ENCODE data around the gene EPHA10. TPM values are rescaled to one million over a fixed set of nuclear protein-coding genes. Genes with fewer than 3 reads are reported as not detected.

EPHA10 gene
- total and polyA plus RNA-seq, 4 donors: under 0.01 to 0.09 (median 0.03) TPM; not detected in 1

DNA sequence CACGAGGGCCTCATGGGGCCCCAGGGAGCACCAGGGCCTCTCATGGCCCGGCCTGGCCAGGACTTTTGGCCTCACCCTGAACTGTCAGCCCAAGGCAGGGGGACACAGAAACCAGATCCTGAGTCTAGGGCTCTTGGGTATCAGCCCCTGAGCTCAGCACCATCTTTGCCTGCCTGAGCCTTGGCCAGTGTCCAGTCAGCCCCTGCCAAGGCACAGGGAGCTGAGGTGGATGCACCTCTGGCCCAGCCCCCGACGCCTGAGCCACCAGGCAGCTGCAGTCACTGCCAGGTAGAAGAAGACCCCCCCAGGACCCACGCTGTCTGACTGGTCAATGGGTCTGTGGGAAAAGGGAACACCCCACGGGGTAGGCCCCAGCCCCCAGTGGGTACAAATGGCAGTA lies 47.3 kb downstream of the EPHA10 start:
- H3K9me3 ChIP-seq (ENCODE audit: control insufficient read depth in 4 of 4, low read length in 3 of 4): no peaks in the 10 kb centered on the region
- no peak for DNase-seq (ENCODE audit: low spot score)
- TF ChIP-seq YY1 (IDR thresholded peaks at IDR 0.05): no peak
- no peak for TF ChIP-seq HNF4A (conservative IDR thresholded peaks at IDR 0.05)
- no peak for TF ChIP-seq HNF4G (IDR thresholded peaks at IDR 0.05)
- TF ChIP-seq, protein P1, sequence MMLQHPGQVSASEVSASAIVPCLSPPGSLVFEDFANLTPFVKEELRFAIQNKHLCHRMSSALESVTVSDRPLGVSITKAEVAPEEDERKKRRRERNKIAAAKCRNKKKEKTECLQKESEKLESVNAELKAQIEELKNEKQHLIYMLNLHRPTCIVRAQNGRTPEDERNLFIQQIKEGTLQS (IDR thresholded peaks at IDR 0.05): no peak
- TF ChIP-seq FOXA1 (IDR thresholded peaks at IDR 0.05): no peak
- no peak for TF ChIP-seq GABPA (IDR thresholded peaks at IDR 0.05 in 1 of 2, conservative IDR thresholded peaks at IDR 0.05 in 1 of 2)
- TF ChIP-seq, protein P2, sequence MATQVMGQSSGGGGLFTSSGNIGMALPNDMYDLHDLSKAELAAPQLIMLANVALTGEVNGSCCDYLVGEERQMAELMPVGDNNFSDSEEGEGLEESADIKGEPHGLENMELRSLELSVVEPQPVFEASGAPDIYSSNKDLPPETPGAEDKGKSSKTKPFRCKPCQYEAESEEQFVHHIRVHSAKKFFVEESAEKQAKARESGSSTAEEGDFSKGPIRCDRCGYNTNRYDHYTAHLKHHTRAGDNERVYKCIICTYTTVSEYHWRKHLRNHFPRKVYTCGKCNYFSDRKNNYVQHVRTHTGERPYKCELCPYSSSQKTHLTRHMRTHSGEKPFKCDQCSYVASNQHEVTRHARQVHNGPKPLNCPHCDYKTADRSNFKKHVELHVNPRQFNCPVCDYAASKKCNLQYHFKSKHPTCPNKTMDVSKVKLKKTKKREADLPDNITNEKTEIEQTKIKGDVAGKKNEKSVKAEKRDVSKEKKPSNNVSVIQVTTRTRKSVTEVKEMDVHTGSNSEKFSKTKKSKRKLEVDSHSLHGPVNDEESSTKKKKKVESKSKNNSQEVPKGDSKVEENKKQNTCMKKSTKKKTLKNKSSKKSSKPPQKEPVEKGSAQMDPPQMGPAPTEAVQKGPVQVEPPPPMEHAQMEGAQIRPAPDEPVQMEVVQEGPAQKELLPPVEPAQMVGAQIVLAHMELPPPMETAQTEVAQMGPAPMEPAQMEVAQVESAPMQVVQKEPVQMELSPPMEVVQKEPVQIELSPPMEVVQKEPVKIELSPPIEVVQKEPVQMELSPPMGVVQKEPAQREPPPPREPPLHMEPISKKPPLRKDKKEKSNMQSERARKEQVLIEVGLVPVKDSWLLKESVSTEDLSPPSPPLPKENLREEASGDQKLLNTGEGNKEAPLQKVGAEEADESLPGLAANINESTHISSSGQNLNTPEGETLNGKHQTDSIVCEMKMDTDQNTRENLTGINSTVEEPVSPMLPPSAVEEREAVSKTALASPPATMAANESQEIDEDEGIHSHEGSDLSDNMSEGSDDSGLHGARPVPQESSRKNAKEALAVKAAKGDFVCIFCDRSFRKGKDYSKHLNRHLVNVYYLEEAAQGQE (IDR thresholded peaks at IDR 0.05): no peak
- no peak for TF ChIP-seq RAD21 (IDR thresholded peaks at IDR 0.05)
- no peak for TF ChIP-seq EGR1 (IDR thresholded peaks at IDR 0.05; ENCODE audit: low read depth in 2 of 2)
- no peak for TF ChIP-seq SP1 (IDR thresholded peaks at IDR 0.05)
- no peak for TF ChIP-seq NR2F2 (IDR thresholded peaks at IDR 0.05)
- no peak overlapping the region for H3K4me3 ChIP-seq (ENCODE audit: low read depth in 1 of 3, low read length in 3 of 3)
- H3K36me3 ChIP-seq (ENCODE audit: control insufficient read depth in 4 of 4, insufficient read depth in 3 of 4, low read depth in 1 of 4, low read length in 3 of 4): no peaks in the 10 kb centered on the region
- WGBS: 89% methylated on average over 6 of the region's 6 CpGs
- H3K9ac ChIP-seq (ENCODE audit: low read depth in 1 of 2, low read length in 2 of 2): no peak overlapping the region
- no peaks in the 10 kb centered on the region for H3K4me1 ChIP-seq (ENCODE audit: control insufficient read depth in 4 of 4, insufficient read depth in 4 of 4, low read length in 3 of 4)
- H3K27me3 ChIP-seq (ENCODE audit: control insufficient read depth in 4 of 4, insufficient read depth in 4 of 4, low read length in 3 of 4): no peaks in the 10 kb centered on the region
- no peak overlapping the region for H3K27ac ChIP-seq (ENCODE audit: low read depth in 1 of 2, low read length in 2 of 2)

DNA sequence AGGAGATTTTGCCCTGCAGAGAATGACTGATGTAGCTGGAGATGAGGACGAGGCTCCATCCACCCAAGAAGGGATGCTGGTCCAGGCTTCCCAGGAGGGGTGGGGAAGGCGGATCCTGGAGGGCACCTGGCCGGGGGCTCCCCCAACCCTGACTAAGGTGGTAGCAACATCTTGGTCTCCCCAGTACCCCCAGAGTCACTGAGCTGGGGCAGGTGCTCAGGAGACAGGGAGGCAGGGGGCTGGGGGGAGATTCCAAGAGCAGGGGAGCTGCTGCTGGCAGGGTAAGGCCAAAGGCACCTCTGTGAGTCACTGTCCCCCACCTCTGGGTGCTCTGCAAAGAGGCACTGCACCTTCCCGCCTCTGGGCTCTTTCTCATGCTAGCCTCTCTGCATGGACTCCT lies 48.6 kb downstream of the EPHA10 start:
- Histone ChIP-seq H3K27me3 (ENCODE audit: control insufficient read depth in 4 of 4, insufficient read depth in 4 of 4, low read length in 3 of 4) (no peaks in the 10 kb centered on the region), H3K4me1 (ENCODE audit: control insufficient read depth in 4 of 4, insufficient read depth in 4 of 4, low read length in 3 of 4) (no peaks in the 10 kb centered on the region), H3K9ac (ENCODE audit: low read depth in 1 of 2, low read length in 2 of 2) (no peak overlapping the region), H3K9me3 (ENCODE audit: control insufficient read depth in 4 of 4, low read length in 3 of 4) (no peaks in the 10 kb centered on the region), H3K36me3 (ENCODE audit: control insufficient read depth in 4 of 4, insufficient read depth in 3 of 4, low read depth in 1 of 4, low read length in 3 of 4) (no peaks in the 10 kb centered on the region), H3K4me3 (ENCODE audit: low read depth in 1 of 3, low read length in 3 of 3) (no peak overlapping the region), H3K27ac (ENCODE audit: low read depth in 1 of 2, low read length in 2 of 2) (no peak overlapping the region)
- DNase-seq (ENCODE audit: low spot score): no peak
- TF ChIP-seq TAF1 (conservative IDR thresholded peaks at IDR 0.05) (no peak), SP1 (IDR thresholded peaks at IDR 0.05) (no peak), HNF4G (IDR thresholded peaks at IDR 0.05) (no peak), EGR1 (IDR thresholded peaks at IDR 0.05; ENCODE audit: low read depth in 2 of 2) (no peak), YY1 (IDR thresholded peaks at IDR 0.05) (no peak)
- TF ChIP-seq, protein P2 (IDR thresholded peaks at IDR 0.05): no peak
- TF ChIP-seq, protein P3, sequence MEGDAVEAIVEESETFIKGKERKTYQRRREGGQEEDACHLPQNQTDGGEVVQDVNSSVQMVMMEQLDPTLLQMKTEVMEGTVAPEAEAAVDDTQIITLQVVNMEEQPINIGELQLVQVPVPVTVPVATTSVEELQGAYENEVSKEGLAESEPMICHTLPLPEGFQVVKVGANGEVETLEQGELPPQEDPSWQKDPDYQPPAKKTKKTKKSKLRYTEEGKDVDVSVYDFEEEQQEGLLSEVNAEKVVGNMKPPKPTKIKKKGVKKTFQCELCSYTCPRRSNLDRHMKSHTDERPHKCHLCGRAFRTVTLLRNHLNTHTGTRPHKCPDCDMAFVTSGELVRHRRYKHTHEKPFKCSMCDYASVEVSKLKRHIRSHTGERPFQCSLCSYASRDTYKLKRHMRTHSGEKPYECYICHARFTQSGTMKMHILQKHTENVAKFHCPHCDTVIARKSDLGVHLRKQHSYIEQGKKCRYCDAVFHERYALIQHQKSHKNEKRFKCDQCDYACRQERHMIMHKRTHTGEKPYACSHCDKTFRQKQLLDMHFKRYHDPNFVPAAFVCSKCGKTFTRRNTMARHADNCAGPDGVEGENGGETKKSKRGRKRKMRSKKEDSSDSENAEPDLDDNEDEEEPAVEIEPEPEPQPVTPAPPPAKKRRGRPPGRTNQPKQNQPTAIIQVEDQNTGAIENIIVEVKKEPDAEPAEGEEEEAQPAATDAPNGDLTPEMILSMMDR (IDR thresholded peaks at IDR 0.05; ENCODE audit: low read depth, low read length, missing input control): no peak
- TF ChIP-seq, protein P4, sequence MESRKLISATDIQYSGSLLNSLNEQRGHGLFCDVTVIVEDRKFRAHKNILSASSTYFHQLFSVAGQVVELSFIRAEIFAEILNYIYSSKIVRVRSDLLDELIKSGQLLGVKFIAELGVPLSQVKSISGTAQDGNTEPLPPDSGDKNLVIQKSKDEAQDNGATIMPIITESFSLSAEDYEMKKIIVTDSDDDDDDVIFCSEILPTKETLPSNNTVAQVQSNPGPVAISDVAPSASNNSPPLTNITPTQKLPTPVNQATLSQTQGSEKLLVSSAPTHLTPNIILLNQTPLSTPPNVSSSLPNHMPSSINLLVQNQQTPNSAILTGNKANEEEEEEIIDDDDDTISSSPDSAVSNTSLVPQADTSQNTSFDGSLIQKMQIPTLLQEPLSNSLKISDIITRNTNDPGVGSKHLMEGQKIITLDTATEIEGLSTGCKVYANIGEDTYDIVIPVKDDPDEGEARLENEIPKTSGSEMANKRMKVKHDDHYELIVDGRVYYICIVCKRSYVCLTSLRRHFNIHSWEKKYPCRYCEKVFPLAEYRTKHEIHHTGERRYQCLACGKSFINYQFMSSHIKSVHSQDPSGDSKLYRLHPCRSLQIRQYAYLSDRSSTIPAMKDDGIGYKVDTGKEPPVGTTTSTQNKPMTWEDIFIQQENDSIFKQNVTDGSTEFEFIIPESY (IDR thresholded peaks at IDR 0.05): no peak
- 84% methylated on average over 4 of the region's 4 CpGs for WGBS

Data from liver (tissue), 9 donors.